Left ventricle myocardium inferior (tissue), 1 donor: ENCODE measurements around the gene AGAP3. TPM values are rescaled to one million over a fixed set of nuclear protein-coding genes. Genes with fewer than 3 reads are reported as not detected.

Experiments used
- DNase-seq: peaks from one replicate; pipeline ENCODE4 v3.0.0-alpha.2; 2020
- H3K27ac ChIP-seq: fragments of 200-600 bp; replicated peaks from 2 replicates; pipeline ENCODE4 v1.8.0; 2021
- H3K27me3 ChIP-seq: fragments of 200-600 bp; 2 replicates; pipeline ENCODE4 v1.8.0; 2021; ENCODE audit warnings: low read depth
- H3K36me3 ChIP-seq: fragments of 200-600 bp; 2 replicates; pipeline ENCODE4 v1.8.0; 2021
- H3K4me1 ChIP-seq: fragments of 200-600 bp; 2 replicates; pipeline ENCODE4 v1.8.0; 2021
- H3K4me3 ChIP-seq: fragments of 200-600 bp; 2 replicates; pipeline ENCODE4 v1.8.0; 2021; ENCODE audit warnings: mild to moderate bottlenecking, moderate library complexity
- H3K9me3 ChIP-seq: fragments of 200-600 bp; replicated peaks from 2 replicates; pipeline ENCODE4 v1.8.0; 2021
- intact Hi-C: fragments of 100-400 bp; cut with micrococcal nuclease; formaldehyde crosslinking; loops from one replicate; pipeline ENCODE4 v1.11.0; 2022
- total RNA-seq: library from RNA; stranded (reverse); fragmentation: NEBNext Ultra II Directional; extraction: Animal tissue kit (Norgen Biotek cat#: 25700); gene quantifications from one replicate; pipeline ENCODE4 v1.2.1, GENCODE V29; 2021
- TF ChIP-seq, protein P1 (sequence below): fragments of 200-600 bp; IDR thresholded peaks from 2 replicates; pipeline ENCODE4 v1.8.0; 2021; ENCODE audit warnings: antibody characterized with exemption, mild to moderate bottlenecking, borderline replicate concordance
- donor health status: DM: no; HTN: yes; CAD: no; lungs with severe emphysema.

AGAP3 gene
- total RNA-seq, 1 donor from 2014 or later: 51.0 TPM

DNA sequence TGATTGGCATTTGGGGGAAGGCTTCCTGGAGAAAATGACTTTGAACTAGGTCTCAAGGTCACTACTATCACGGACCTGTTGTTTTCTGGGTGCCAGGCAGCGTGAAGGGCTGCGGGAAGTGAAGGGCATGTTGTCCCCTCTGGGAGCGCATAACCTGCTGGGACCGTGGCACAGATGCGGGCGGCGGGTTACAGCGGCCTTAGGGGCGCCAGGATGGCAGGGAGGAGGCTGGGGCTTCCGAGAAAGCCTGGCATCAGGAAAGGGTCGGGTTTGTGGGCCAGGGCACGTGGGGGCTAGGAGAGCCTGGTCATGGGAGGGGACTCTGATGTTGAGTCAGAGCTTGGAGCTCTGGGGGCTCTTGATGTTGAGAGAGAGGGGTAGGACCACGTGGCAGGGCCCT lies 20.8 kb upstream of the AGAP3 start:
- H3K36me3 ChIP-seq: peaks cover 64% of the 10 kb centered on the region
- H3K4me1 ChIP-seq: peaks cover 43% of the 10 kb centered on the region
- intact Hi-C loops: no loop called here
- no peak for DNase-seq
- no peaks in the 10 kb centered on the region for H3K27me3 ChIP-seq
- H3K27ac ChIP-seq: no peak overlapping the region
- TF ChIP-seq, protein P1, sequence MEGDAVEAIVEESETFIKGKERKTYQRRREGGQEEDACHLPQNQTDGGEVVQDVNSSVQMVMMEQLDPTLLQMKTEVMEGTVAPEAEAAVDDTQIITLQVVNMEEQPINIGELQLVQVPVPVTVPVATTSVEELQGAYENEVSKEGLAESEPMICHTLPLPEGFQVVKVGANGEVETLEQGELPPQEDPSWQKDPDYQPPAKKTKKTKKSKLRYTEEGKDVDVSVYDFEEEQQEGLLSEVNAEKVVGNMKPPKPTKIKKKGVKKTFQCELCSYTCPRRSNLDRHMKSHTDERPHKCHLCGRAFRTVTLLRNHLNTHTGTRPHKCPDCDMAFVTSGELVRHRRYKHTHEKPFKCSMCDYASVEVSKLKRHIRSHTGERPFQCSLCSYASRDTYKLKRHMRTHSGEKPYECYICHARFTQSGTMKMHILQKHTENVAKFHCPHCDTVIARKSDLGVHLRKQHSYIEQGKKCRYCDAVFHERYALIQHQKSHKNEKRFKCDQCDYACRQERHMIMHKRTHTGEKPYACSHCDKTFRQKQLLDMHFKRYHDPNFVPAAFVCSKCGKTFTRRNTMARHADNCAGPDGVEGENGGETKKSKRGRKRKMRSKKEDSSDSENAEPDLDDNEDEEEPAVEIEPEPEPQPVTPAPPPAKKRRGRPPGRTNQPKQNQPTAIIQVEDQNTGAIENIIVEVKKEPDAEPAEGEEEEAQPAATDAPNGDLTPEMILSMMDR: no peak
- no peak overlapping the region for H3K4me3 ChIP-seq
- no peaks in the 10 kb centered on the region for H3K9me3 ChIP-seq

DNA sequence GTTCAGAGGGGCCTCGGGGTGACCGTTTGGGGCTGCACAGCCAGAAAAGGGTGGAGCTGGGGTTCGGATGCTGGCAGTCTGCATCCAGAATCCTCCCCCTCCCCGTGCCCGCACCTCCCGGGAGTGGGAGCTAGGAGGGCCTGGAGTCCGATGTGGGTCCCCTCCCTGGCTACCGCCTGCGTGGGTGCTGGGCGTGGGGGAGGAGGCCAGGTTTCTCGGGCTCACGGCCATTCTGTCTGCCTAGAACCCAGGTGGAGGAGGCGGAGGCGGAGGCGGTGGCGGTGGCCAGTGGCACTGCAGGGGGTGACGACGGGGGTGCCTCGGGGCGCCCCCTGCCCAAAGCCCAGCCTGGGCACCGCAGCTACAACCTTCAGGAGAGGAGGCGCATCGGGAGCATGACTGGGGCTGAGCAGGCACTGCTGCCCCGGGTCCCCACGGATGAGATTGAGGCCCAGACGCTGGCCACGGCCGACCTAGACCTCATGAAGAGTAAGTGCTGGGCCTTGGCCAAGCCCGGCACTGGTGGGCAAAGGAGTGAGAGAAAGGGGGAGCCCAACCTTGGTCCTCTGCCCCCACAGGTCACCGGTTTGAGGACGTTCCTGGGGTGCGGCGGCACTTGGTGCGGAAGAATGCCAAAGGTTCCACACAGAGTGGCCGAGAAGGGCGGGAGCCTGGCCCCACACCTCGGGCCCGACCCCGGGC lies 19.9 kb upstream of the AGAP3 start:
- H3K4me1 ChIP-seq: peaks cover 34% of the 10 kb centered on the region
- no peaks in the 10 kb centered on the region for H3K27me3 ChIP-seq
- H3K27ac ChIP-seq: no peak overlapping the region
- TF ChIP-seq, protein P1: no peak
- H3K36me3 ChIP-seq: peaks cover 73% of the 10 kb centered on the region
- intact Hi-C loops: no loop called here
- DNase-seq: no peak
- no peak overlapping the region for H3K4me3 ChIP-seq
- H3K9me3 ChIP-seq: no peaks in the 10 kb centered on the region

DNA sequence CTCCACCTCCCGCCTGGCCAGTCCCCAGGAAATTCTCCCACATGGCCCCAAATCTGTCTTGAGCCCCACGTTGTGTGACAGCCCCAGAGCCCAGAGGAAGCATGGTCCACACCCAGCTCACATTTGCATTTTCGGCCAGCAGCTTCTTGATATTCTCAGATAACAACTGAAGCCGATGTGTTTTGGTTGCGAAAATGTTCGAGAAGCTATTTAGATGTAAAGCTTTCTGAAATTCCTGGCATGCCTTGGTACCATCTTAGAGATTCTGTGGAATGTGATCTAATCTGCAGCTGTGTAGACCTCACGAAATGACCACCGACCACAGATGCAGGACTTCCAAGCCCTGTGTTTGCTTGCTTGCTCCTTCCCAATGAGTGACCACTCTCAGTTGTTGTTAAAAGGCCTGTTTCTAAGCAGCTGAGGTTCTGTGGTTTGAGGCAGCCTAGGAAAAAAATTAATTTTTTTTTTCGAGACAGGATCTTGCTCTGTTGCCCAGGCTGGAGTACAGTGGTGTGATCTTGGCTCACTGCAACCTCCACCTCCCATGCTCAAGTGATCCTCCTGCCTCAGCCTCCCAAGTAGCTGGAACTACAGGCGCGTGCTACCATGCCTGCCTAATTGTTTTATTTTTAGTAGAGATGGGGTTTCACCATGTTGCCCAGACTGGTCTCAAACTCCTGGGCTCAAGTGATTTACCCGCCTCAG lies 18.1 kb upstream of the AGAP3 start:
- no peak for DNase-seq
- TF ChIP-seq, protein P1: no peak

DNA sequence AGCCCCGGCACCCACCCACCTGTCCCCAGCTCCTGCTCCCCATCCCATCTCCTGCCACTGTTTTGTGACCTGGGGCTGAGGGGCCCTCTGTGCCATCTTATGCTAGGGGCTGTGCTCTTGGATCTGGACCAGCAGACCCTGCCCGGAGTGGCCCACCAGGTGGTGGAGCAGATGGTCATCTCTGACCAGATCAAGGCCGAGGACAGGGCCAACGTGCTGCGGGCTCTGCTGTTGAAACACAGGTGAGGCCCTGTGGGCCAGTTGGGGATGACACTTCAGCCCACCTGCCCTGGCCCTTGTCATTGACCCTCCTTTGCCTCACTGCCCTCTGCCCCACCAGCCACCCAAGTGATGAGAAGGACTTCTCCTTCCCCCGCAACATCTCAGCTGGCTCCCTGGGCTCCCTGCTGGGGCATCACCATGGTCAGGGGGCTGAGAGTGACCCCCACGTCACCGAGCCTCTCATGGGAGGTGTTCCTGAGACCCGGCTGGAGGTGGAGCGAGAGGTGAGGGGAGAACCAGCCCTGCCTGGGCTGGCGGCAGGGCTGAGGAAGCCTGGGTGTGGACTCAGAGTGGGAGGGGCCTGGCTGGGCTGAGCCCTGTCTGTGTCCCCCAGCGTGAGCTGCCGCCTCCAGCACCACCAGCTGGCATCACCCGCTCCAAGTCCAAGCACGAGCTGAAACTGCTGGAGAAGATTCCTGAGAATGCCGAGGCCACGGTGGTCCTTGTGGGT lies 16.3 kb upstream of the AGAP3 start:
- no peaks in the 10 kb centered on the region for H3K9me3 ChIP-seq
- TF ChIP-seq, protein P1: no peak
- DNase-seq: no peak
- no peaks in the 10 kb centered on the region for H3K27me3 ChIP-seq
- H3K4me3 ChIP-seq: no peak overlapping the region
- H3K27ac ChIP-seq: no peak overlapping the region
- intact Hi-C loops: no loop called here
- H3K36me3 ChIP-seq: peaks cover 98% of the 10 kb centered on the region
- peaks cover 5% of the 10 kb centered on the region for H3K4me1 ChIP-seq

More for the DNA sequence above, 18.1 kb upstream of the AGAP3 start:
- H3K27me3 ChIP-seq: no peaks in the 10 kb centered on the region
- no peak overlapping the region for H3K4me3 ChIP-seq
- H3K27ac ChIP-seq: no peak overlapping the region
- peaks cover 91% of the 10 kb centered on the region for H3K36me3 ChIP-seq
- no peaks in the 10 kb centered on the region for H3K9me3 ChIP-seq
- intact Hi-C loops: no loop called here
- H3K4me1 ChIP-seq: peaks cover 16% of the 10 kb centered on the region

DNA sequence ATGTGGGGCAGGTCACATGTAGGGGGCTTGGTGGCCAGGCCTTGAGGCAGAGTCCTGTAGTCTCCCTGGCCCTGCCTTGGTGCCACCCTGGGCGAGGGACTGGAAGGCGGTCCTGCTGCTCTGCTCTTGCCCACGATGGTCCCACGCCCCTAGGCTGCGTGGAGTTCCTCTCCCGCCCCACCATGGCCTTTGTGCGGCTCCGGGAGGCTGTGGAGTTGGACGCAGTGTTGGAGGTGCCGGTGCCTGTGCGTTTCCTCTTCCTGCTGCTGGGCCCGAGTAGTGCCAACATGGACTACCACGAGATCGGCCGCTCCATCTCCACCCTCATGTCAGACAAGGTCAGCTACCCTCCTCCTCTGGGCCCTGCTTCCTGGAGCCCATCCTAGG lies 15.7 kb upstream of the AGAP3 start:
- H3K36me3 ChIP-seq: peaks cover 100% of the 10 kb centered on the region
- no peak for DNase-seq
- no peak overlapping the region for H3K4me3 ChIP-seq
- no peaks in the 10 kb centered on the region for H3K9me3 ChIP-seq
- TF ChIP-seq, protein P1: no peak
- H3K27ac ChIP-seq: no peak overlapping the region
- H3K27me3 ChIP-seq: no peaks in the 10 kb centered on the region
- intact Hi-C loops: no loop called here
- no peaks in the 10 kb centered on the region for H3K4me1 ChIP-seq
